NB4 (cell line): Measurements from ENCODE around the gene DENND4C.

Source experiments
- CTCF ChIP-seq: IDR thresholded peaks from one replicate; pipeline ENCODE4 v1.5.1; 2012; ENCODE audit warnings: low read depth, low read length
- MAX ChIP-seq: IDR thresholded peaks from 2 replicates; pipeline ENCODE4 v1.6.1; 2011; ENCODE audit warnings: low read depth, low read length
- MYC ChIP-seq: IDR thresholded peaks from 2 replicates; pipeline ENCODE4 v1.6.1; 2011; ENCODE audit warnings: low read depth, low read length
- POLR2A ChIP-seq: IDR thresholded peaks from 2 replicates; pipeline ENCODE4 v1.6.1; 2011; ENCODE audit warnings: mild to moderate bottlenecking; ENCODE audit not compliant: insufficient read length; ENCODE audit errors: extremely low read depth

- TF ChIP-seq CTCF: no peak
- no peak for TF ChIP-seq POLR2A
- TF ChIP-seq MAX: no peak
- TF ChIP-seq MYC: no peak
These were observed 63.7 kb downstream of the DENND4C start for GRCh38 chr9:19294219-19294618.
